GM12801 (cell line): ENCODE data around the gene UTS2B.

Source experiments
- TF ChIP-seq, protein P1 (sequence below): IDR thresholded peaks from one replicate; pipeline ENCODE4 v1.5.1; 2011; ENCODE audit warnings: control low read depth; ENCODE audit not compliant: insufficient read length; ENCODE audit errors: extremely low read depth

UTS2B gene

GRCh38 chr3:191350396-191351090, 20.2 kb upstream of the UTS2B start:
- TF ChIP-seq, protein P1, sequence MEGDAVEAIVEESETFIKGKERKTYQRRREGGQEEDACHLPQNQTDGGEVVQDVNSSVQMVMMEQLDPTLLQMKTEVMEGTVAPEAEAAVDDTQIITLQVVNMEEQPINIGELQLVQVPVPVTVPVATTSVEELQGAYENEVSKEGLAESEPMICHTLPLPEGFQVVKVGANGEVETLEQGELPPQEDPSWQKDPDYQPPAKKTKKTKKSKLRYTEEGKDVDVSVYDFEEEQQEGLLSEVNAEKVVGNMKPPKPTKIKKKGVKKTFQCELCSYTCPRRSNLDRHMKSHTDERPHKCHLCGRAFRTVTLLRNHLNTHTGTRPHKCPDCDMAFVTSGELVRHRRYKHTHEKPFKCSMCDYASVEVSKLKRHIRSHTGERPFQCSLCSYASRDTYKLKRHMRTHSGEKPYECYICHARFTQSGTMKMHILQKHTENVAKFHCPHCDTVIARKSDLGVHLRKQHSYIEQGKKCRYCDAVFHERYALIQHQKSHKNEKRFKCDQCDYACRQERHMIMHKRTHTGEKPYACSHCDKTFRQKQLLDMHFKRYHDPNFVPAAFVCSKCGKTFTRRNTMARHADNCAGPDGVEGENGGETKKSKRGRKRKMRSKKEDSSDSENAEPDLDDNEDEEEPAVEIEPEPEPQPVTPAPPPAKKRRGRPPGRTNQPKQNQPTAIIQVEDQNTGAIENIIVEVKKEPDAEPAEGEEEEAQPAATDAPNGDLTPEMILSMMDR = no peak

DNA sequence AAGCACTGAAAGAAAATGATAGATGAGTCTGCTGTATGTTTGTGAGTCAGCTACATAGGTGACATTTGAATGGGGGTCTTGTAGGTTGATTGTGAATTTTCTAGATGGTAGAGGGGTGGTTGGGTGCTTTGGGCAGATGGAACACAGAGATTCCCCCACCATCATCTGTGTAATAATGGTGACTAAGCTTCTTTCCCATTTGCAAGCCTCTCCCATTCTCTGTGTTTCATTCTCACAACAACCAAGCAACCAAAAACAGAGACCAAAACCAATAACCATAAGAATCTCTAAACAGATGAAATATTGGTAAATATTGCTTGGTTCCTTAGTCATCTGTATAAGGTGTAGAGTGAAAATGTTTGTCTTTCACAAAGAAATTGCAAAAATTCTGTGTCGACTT, 17.8 kb upstream of the UTS2B start:
- TF ChIP-seq, protein P1 = no peak

GRCh38 chr3:191347228-191347627, 16.9 kb upstream of the UTS2B start:
- TF ChIP-seq, protein P1 = no peak

DNA sequence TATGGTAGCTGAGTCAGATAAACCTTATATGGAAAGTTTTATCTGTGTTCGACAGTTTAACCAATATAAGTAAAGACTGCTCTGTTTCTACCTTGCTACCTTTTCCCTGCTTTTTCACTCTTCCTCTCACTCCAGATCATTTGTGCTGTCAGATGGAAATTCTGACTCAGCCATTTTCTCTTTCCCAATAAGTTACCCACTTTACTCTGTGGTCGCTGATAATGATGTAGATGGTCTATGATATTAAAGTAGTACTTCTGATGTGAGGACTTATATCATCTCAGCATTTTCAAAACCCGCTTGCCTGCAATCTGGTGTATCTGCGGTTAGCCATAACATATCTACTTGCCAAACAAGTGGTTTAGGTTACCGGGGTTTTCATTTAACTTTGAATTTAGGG, 15.0 kb upstream of the UTS2B start:
- TF ChIP-seq, protein P1 = no peak

DNA sequence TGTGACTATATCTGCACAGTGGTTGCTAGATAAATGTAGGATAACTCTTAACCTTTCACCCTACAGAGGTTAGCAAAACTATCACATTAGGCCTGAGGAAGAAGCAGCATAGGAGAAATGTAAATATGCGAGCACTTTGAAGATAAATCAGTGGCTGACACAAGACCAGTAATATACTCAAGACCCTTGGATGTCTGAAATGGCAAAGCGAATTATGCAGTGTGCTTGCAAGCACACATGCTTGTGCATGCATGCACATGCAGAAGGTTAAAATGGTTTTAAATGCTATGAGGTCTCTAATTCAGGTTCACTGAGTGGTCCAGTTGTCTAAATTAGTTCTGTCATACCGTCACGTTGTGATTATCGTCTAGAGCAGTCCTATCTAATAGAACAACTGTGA, 13.6 kb upstream of the UTS2B start:
- TF ChIP-seq, protein P1 = no peak

GRCh38 chr3:191343115-191343514, 12.8 kb upstream of the UTS2B start:
- TF ChIP-seq, protein P1 = no peak

DNA sequence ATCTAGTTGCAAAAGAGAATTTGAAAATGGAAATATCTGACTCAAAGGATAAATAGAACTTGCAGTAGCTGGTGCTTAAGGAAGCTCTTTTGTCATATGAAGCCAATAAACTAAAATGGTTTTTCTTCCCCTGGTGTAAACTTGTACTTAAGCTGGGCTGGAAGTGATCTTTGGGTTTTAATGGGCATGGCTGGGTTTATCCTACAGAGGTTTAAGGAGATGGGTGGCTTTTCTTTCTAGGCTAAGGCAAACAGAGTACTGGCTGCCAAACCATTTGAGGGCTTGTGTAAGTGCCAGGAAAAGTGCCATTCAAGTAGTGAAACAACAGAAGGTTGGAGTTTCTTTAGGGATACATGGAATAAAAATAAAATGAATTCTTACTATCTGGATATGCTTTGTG, 12.1 kb upstream of the UTS2B start:
- TF ChIP-seq, protein P1 = no peak
